ENCODE results near the gene PVALB. TPM values are rescaled to one million over a fixed set of nuclear protein-coding genes. Genes with fewer than 3 reads are reported as not detected.

Gene PVALB
- total RNA-seq, 1 donor from 2014 or later = not detected

GRCh38 chr22:36768141-36768540, 48.7 kb downstream of the PVALB start:
- TF ChIP-seq CTCF (IDR thresholded peaks at IDR 0.05; ENCODE audit: borderline replicate concordance) = no peak
- DNase-seq = no peak
- Histone ChIP-seq H3K4me3 (no peak overlapping the region), H3K4me1 (peaks cover 18% of the 10 kb centered on the region), H3K27ac (replicated peaks) (no peak overlapping the region), H3K36me3 (peaks cover 36% of the 10 kb centered on the region), H3K27me3 (ENCODE audit: low read depth) (no peaks in the 10 kb centered on the region), H3K9me3 (replicated peaks) (no peaks in the 10 kb centered on the region)
- intact Hi-C loops (cut with micrococcal nuclease) = no loop called here

- Histone ChIP-seq H3K4me3 (no peak overlapping the region), H3K27ac (replicated peaks) (no peak overlapping the region), H3K4me1 (peaks cover 28% of the 10 kb centered on the region), H3K9me3 (replicated peaks) (no peaks in the 10 kb centered on the region), H3K36me3 (peaks cover 34% of the 10 kb centered on the region), H3K27me3 (ENCODE audit: low read depth) (no peaks in the 10 kb centered on the region)
- intact Hi-C loops (cut with micrococcal nuclease) = no loop called here
- DNase-seq = no peak
- no peak for TF ChIP-seq CTCF (IDR thresholded peaks at IDR 0.05; ENCODE audit: borderline replicate concordance)
These were observed 49.6 kb downstream of the PVALB start for GRCh38 chr22:36767035-36767775.

GRCh38 chr22:36765943-36766450, 50.8 kb downstream of the PVALB start:
- intact Hi-C loops (cut with micrococcal nuclease) = no loop called here
- Histone ChIP-seq H3K36me3 (peaks cover 24% of the 10 kb centered on the region), H3K9me3 (replicated peaks) (no peaks in the 10 kb centered on the region), H3K4me3 (no peak overlapping the region), H3K27ac (replicated peaks) (no peak overlapping the region), H3K4me1 (peaks cover 26% of the 10 kb centered on the region), H3K27me3 (ENCODE audit: low read depth) (no peaks in the 10 kb centered on the region)
- no peak for TF ChIP-seq CTCF (IDR thresholded peaks at IDR 0.05; ENCODE audit: borderline replicate concordance)
- DNase-seq = no peak

- TF ChIP-seq CTCF (IDR thresholded peaks at IDR 0.05; ENCODE audit: borderline replicate concordance) = no peak
- no peaks in the 10 kb centered on the region for H3K27me3 ChIP-seq (ENCODE audit: low read depth)
- H3K27ac ChIP-seq (replicated peaks) = no peak overlapping the region
- intact Hi-C loops (cut with micrococcal nuclease) = no loop called here
- H3K36me3 ChIP-seq = peaks cover 24% of the 10 kb centered on the region
- no peak for DNase-seq
- no peaks in the 10 kb centered on the region for H3K9me3 ChIP-seq (replicated peaks)
- no peak overlapping the region for H3K4me3 ChIP-seq
- H3K4me1 ChIP-seq = peaks cover 20% of the 10 kb centered on the region
These were observed 51.5 kb downstream of the PVALB start for GRCh38 chr22:36765131-36765942.

GRCh38 chr22:36764641-36765040, 52.2 kb downstream of the PVALB start:
- no peak for TF ChIP-seq CTCF (IDR thresholded peaks at IDR 0.05; ENCODE audit: borderline replicate concordance)
- Histone ChIP-seq H3K27me3 (ENCODE audit: low read depth) (no peaks in the 10 kb centered on the region), H3K4me3 (no peak overlapping the region), H3K9me3 (replicated peaks) (no peaks in the 10 kb centered on the region), H3K4me1 (peaks cover 13% of the 10 kb centered on the region), H3K27ac (replicated peaks) (no peak overlapping the region), H3K36me3 (peaks cover 28% of the 10 kb centered on the region)
- no peak for DNase-seq
- intact Hi-C loops (cut with micrococcal nuclease) = no loop called here
